NCI-H345 treated with DMSO at 0.1 percent for 48 hours (cell line): ENCODE measurements around the gene KRT20.
"Not testable (repeated sequence)": the region's sequence is repeated elsewhere in the genome, so short reads cannot be mapped to it uniquely, and the experiment has no call there.

Source experiments
- DNase-seq: peaks from one replicate; lab custom pipeline; 2025; ENCODE audit not compliant: unreplicated experiment; lab: John Stamatoyannopoulos, UW

KRT20 gene

GRCh38 chr17:40900809-40901356, 15.8 kb upstream of the KRT20 start:
- no peak for DNase-seq

GRCh38 chr17:40896916-40897455, 11.9 kb upstream of the KRT20 start:
- DNase-seq: no peak

GRCh38 chr17:40895106-40895730, 10.2 kb upstream of the KRT20 start:
- DNase-seq: no peak

- DNase-seq: no peak
These were observed 3.2 kb upstream of the KRT20 start for GRCh38 chr17:40888196-40888720.

GRCh38 chr17:40886090-40886489, 1.0 kb upstream of the KRT20 start:
- peak; percentile 55 for DNase-seq

GRCh38 chr17:40883626-40884334, 1.3 kb downstream of the KRT20 start:
- DNase-seq: no peak

- DNase-seq: no peak
These were observed 2.0 kb downstream of the KRT20 start for GRCh38 chr17:40883031-40883430.

- DNase-seq: no peak
These were observed 6.0 kb downstream of the KRT20 start for GRCh38 chr17:40879026-40879425.

- DNase-seq: no peak
These were observed 7.0 kb downstream of the KRT20 start for GRCh38 chr17:40878044-40878443.

- no peak for DNase-seq
These were observed 11.2 kb downstream of the KRT20 start for GRCh38 chr17:40873801-40874200.

- DNase-seq: no peak
These were observed 11.8 kb downstream of the KRT20 start for GRCh38 chr17:40873255-40873654.

GRCh38 chr17:40872416-40872815, 12.6 kb downstream of the KRT20 start:
- DNase-seq: no peak

- DNase-seq: no peak
These were observed 13.7 kb downstream of the KRT20 start for GRCh38 chr17:40871316-40871715.

- no peak for DNase-seq
These were observed 14.9 kb downstream of the KRT20 start for GRCh38 chr17:40870136-40870535.

- no peak for DNase-seq
These were observed 18.2 kb downstream of the KRT20 start, which contains the start of gene KRT12 for GRCh38 chr17:40866838-40867237. TSS of gene KRT12 (minus strand) at chr17:40867223. CDS start at chr17:40867186, 37 bp downstream.

GRCh38 chr17:40864661-40865390, 20.2 kb downstream of the KRT20 start:
- DNase-seq: no peak

GRCh38 chr17:40862985-40863733, 21.9 kb downstream of the KRT20 start:
- DNase-seq: no peak

GRCh38 chr17:40859536-40859935, 25.5 kb downstream of the KRT20 start:
- no peak for DNase-seq

GRCh38 chr17:40858667-40859066, 26.4 kb downstream of the KRT20 start:
- not testable (repeated sequence) for DNase-seq

GRCh38 chr17:40857535-40857934, 27.5 kb downstream of the KRT20 start:
- DNase-seq: no peak
